Testis (tissue), 3 donors: ENCODE data around the gene CREBRF. TPM values are rescaled to one million over a fixed set of nuclear protein-coding genes. Genes with fewer than 3 reads are reported as not detected.

Experiments used
- polyA plus RNA-seq: library from polyadenylated mRNA; stranded (reverse); fragments of 350-450 nt; fragmentation: Illumina TruSeq; extraction: RNeasy Lipid Tissue Mini Kit (QIAGEN cat#74804); gene quantifications from one replicate; pipeline ENCODE4 v1.2.3, GENCODE V29; 2014; ENCODE audit warnings: low read depth, low replicate concordance; ENCODE audit not compliant: insufficient read depth
- small RNA-seq, 2 donors: library from RNA; depleted of rRNA; stranded (forward); fragments of <200 nt; gene quantifications; one replicate each; pipeline ENCODE3, GENCODE V24; 2016
- total RNA-seq, 2 donors: library from RNA; depleted of rRNA; stranded (reverse); fragments of >200 nt; gene quantifications; one replicate each; pipeline ENCODE4 v1.2.3, GENCODE V29; 2016

CREBRF gene
- total and polyA plus RNA-seq, 3 donors from 2014 or later = 24.2 to 58.4 (median 55.6) TPM

Small RNAs within 50 kb of the gene (small RNA-seq; reads per million reads assigned to genes)
- 0 reads per million in 2 donors for gene RF00019
- gene SNORA74B = 45.4 to 59.6 reads per million in 2 donors

Other genes starting within 250 kb of the CREBRF start
- 10 to 100 TPM; 89.8 to 100.0 TPM for gene ERGIC1, start 222.1 kb upstream of the CREBRF start, total RNA-seq
- 94.1 TPM for gene ERGIC1, start 222.1 kb upstream of the CREBRF start, polyA plus RNA-seq
- gene RPL26L1, start 96.9 kb upstream of the CREBRF start, total RNA-seq = 10 to 100 TPM; 63.0 to 67.3 TPM
- gene RPL26L1, start 96.9 kb upstream of the CREBRF start, polyA plus RNA-seq = 164 TPM
- gene ATP6V0E1, start 72.6 kb upstream of the CREBRF start, total RNA-seq = 100 to 1,000 TPM; 124 to 134 TPM
- gene ATP6V0E1, start 72.6 kb upstream of the CREBRF start, polyA plus RNA-seq = 170 TPM
- 10 to 100 TPM; 20.5 to 21.4 TPM for gene BNIP1, start 88.2 kb downstream of the CREBRF start, total RNA-seq
- 37.6 TPM for gene BNIP1, start 88.2 kb downstream of the CREBRF start, polyA plus RNA-seq
- 1 to 10 TPM in 1 of 2 donors, under 1 TPM in 1; 0.94 to 1.2 TPM for gene NKX2-5, start 178.9 kb downstream of the CREBRF start, total RNA-seq
- gene NKX2-5, start 178.9 kb downstream of the CREBRF start, polyA plus RNA-seq = not detected